Parathyroid adenoma (tissue), 2 donors: ENCODE results near the gene FANCC.

ENCODE experiments used
- H2AFZ ChIP-seq: fragments of 300-600 bp; sonication (generic); one replicate; pipeline ENCODE4 v1.7.0; 2017; ENCODE audit warnings: antibody characterized with exemption, mild to moderate bottlenecking
- H3K27ac ChIP-seq: fragments of 300-600 bp; sonication (generic); one replicate; pipeline ENCODE4 v1.7.0; 2017
- H3K27me3 ChIP-seq: fragments of 300-600 bp; sonication (generic); one replicate; pipeline ENCODE4 v1.7.0; 2017; ENCODE audit warnings: low read length; ENCODE audit not compliant: control insufficient read depth, insufficient read depth
- H3K36me3 ChIP-seq: fragments of 300-600 bp; sonication (generic); one replicate; pipeline ENCODE4 v1.7.0; 2017; ENCODE audit warnings: low read length; ENCODE audit not compliant: control insufficient read depth, insufficient read depth
- H3K4me1 ChIP-seq: fragments of 300-600 bp; sonication (generic); one replicate; pipeline ENCODE4 v1.7.0; 2017; ENCODE audit warnings: control low read depth
- H3K4me2 ChIP-seq: fragments of 300-600 bp; sonication (generic); one replicate; pipeline ENCODE4 v1.7.0; 2017; ENCODE audit warnings: low read length
- H3K4me3 ChIP-seq: fragments of 300-600 bp; sonication (generic); one replicate; pipeline ENCODE4 v1.7.0; 2017; ENCODE audit warnings: low read depth, low read length
- H3K79me2 ChIP-seq: fragments of 300-600 bp; sonication (generic); one replicate; pipeline ENCODE4 v1.7.0; 2017; ENCODE audit warnings: control low read depth
- H3K9ac ChIP-seq: fragments of 300-600 bp; sonication (generic); one replicate; pipeline ENCODE4 v1.7.0; 2017; ENCODE audit warnings: mild to moderate bottlenecking
- H3K9me3 ChIP-seq: fragments of 300-600 bp; sonication (generic); one replicate; pipeline ENCODE4 v1.7.0; 2017; ENCODE audit warnings: low read length; ENCODE audit not compliant: control insufficient read depth
- TF ChIP-seq, protein P1 (sequence below): fragments of 300-600 bp; sonication (generic); IDR thresholded peaks from one replicate; pipeline ENCODE4 v1.7.0; 2017; ENCODE audit warnings: antibody characterized with exemption, mild to moderate bottlenecking
- donor health status: primary hyperparathyroidism.

FANCC gene

DNA sequence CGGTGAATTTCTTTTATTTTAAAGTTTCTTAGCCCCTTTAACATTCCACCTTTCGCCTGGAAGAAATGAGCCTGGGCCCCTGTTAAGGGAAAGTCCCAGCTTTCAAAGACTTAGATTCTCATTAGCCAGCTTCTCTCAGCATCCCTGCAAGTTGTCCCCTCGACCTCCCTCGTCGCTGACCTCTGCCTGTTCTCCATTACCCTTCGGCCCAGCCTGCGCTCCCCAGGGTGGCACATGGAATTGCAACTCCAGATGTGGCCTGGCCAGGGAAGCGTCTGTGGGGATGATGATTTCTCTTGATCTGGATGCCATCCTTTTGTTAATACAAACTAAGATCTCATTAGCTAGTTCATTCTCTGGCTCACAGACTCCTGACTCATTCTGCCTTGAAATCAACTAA lies 43.4 kb upstream of the FANCC start:
- no peaks in the 10 kb centered on the region for H3K36me3 ChIP-seq
- H3K4me2 ChIP-seq, result no peak overlapping the region
- TF ChIP-seq, protein P1, sequence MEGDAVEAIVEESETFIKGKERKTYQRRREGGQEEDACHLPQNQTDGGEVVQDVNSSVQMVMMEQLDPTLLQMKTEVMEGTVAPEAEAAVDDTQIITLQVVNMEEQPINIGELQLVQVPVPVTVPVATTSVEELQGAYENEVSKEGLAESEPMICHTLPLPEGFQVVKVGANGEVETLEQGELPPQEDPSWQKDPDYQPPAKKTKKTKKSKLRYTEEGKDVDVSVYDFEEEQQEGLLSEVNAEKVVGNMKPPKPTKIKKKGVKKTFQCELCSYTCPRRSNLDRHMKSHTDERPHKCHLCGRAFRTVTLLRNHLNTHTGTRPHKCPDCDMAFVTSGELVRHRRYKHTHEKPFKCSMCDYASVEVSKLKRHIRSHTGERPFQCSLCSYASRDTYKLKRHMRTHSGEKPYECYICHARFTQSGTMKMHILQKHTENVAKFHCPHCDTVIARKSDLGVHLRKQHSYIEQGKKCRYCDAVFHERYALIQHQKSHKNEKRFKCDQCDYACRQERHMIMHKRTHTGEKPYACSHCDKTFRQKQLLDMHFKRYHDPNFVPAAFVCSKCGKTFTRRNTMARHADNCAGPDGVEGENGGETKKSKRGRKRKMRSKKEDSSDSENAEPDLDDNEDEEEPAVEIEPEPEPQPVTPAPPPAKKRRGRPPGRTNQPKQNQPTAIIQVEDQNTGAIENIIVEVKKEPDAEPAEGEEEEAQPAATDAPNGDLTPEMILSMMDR, result no peak
- H3K9ac ChIP-seq, result no peak overlapping the region
- H3K27me3 ChIP-seq, result no peaks in the 10 kb centered on the region
- no peaks in the 10 kb centered on the region for H3K4me1 ChIP-seq
- no peak overlapping the region for H3K27ac ChIP-seq
- H3K4me3 ChIP-seq, result no peak overlapping the region
- H2AFZ ChIP-seq, result no peak overlapping the region
- H3K9me3 ChIP-seq, result no peaks in the 10 kb centered on the region
- H3K79me2 ChIP-seq, result no peaks in the 10 kb centered on the region

DNA sequence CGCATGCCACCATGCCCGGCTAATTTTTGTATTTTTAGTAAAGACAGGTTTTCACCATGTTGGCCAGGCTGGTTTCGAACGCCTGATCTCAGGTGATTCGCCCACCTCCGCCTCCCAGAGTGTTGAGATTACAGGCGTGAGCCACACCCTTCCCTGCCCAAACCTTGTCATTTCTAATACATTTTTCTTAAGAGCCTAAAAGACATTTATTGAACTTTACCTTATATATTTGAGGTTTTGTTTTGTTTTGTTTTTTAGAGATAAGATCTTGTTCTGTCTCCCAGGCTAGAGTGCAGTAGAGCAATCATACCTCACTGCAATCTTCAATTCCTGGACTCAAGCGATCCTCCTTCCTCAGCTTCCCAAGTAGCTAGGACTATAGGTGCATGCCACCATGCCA lies 39.8 kb upstream of the FANCC start:
- Histone ChIP-seq H3K4me2 (no peak overlapping the region), H3K9ac (no peak overlapping the region), H3K4me3 (no peak overlapping the region), H3K27me3 (no peaks in the 10 kb centered on the region), H2AFZ (no peak overlapping the region), H3K9me3 (no peaks in the 10 kb centered on the region), H3K27ac (no peak overlapping the region), H3K4me1 (no peaks in the 10 kb centered on the region), H3K36me3 (no peaks in the 10 kb centered on the region), H3K79me2 (no peaks in the 10 kb centered on the region)
- TF ChIP-seq, protein P1, result no peak

DNA sequence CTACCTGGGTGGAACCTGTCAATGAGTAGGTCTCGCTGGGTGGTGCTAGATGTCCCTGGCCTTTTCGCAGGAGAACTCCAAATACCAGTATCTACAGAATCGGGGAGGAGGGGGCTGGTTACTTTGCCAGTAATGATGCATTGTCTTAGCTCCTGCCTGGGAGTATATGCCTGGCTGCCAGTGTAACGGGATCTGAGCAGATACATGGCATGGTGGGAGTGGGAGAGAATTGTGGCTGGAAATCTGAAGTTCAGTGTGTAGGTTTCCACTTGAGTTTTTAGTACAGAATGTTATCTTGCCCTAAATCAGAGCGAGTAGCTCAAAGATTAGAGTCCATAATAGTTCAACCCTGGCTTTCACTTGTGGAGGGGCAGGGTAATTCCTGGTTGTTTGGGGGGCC lies 38.0 kb upstream of the FANCC start:
- Histone ChIP-seq H3K4me2 (no peak overlapping the region), H3K4me1 (no peaks in the 10 kb centered on the region), H2AFZ (no peak overlapping the region), H3K9me3 (no peaks in the 10 kb centered on the region), H3K27ac (no peak overlapping the region), H3K4me3 (no peak overlapping the region), H3K27me3 (no peaks in the 10 kb centered on the region), H3K79me2 (no peaks in the 10 kb centered on the region), H3K36me3 (no peaks in the 10 kb centered on the region), H3K9ac (no peak overlapping the region)
- TF ChIP-seq, protein P1, result no peak

DNA sequence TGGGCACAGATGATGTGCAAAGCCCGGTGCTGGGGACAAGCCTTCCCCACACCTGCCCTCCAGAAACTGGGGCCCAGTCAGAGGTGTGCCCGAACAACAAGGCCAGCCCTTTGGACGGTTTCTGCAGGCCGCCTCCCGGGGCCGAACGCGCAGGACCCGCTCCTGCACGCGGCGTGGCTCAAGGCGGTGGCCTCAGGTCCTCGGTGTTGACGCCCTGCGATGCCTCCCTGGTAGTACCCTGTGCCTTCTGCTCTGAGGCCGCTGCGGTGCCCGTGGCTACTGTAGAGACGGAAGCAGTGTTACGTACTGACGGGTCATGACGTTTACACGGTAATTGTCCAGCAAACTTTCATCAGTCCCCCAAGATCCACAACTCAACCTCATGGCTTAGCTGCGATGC lies 33.5 kb upstream of the FANCC start:
- Histone ChIP-seq H3K4me2 (no peak overlapping the region), H2AFZ (no peak overlapping the region), H3K27me3 (peaks cover 8% of the 10 kb centered on the region), H3K9ac (no peak overlapping the region), H3K27ac (no peak overlapping the region), H3K4me1 (no peaks in the 10 kb centered on the region), H3K36me3 (no peaks in the 10 kb centered on the region), H3K79me2 (no peaks in the 10 kb centered on the region), H3K4me3 (no peak overlapping the region), H3K9me3 (no peaks in the 10 kb centered on the region)
- TF ChIP-seq, protein P1, result no peak

DNA sequence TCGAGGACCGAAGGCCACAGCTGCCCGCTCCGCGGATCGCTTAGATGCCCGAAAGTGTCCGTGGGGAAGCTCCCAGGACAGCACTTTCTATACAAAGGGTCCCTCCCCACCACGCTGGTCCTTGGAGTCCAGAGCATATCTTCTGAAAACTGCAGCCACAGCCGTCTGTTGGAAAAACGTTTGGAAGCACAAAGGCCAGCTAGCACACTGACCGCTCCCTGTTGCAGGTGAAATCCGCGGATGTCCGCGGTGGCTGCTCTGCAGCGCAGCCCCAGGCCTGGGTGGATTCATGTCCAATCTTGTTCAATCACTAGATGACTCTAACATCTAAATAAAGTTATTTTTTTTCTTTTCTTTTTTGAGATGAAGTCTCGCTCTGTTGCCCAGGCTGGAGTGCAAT lies 32.8 kb upstream of the FANCC start:
- Histone ChIP-seq H3K9ac (no peak overlapping the region), H3K79me2 (no peaks in the 10 kb centered on the region), H3K9me3 (no peaks in the 10 kb centered on the region), H2AFZ (no peak overlapping the region), H3K4me2 (no peak overlapping the region), H3K4me3 (no peak overlapping the region), H3K4me1 (no peaks in the 10 kb centered on the region), H3K36me3 (no peaks in the 10 kb centered on the region), H3K27me3 (peaks cover 8% of the 10 kb centered on the region), H3K27ac (no peak overlapping the region)
- TF ChIP-seq, protein P1, result no peak
